ENCODE measurements around the gene POLG2. TPM values are rescaled to one million over a fixed set of nuclear protein-coding genes. Genes with fewer than 3 reads are reported as not detected.

Gene POLG2
- 10 to 100 TPM; 36.0 to 47.3 TPM for total RNA-seq

GRCh38 chr17:64496786-64497564 is at the start of gene POLG2:
Gene POLG2, minus strand, starts transcription at chr17:64497054. Its CDS starts 86 bp downstream, at chr17:64496968.
- Mint-ChIP-seq H3K9me3 (ENCODE audit: low read depth) (no peaks in the 10 kb centered on the region), H3K27me3 (no peaks in the 10 kb centered on the region), H3K4me1 (peaks cover 76% of the 10 kb centered on the region), H3K36me3 (peaks cover 57% of the 10 kb centered on the region), H3K4me3 (peak within 1 kb of the TSS; percentile 96), H3K27ac (peak within 1 kb of the TSS; percentile 95)
- CTCF ChIA-PET = interaction anchor here (0.8 to 11.8 kb wide), 14 partner anchors 9 to 724 kb away, joined by 3 to 308 read pairs (median 3); partner anchors contain the start of genes CCDC47, CEP95 and DDX5
- DNase-seq = peak; percentile 97
- ATAC-seq = peak; percentile 78

GRCh38 chr17:64544742-64545141 is 47.9 kb upstream of the POLG2 start:
- Mint-ChIP-seq H3K27ac (no peak overlapping the region), H3K4me3 (no peak overlapping the region), H3K9me3 (ENCODE audit: low read depth) (no peaks in the 10 kb centered on the region), H3K27me3 (no peaks in the 10 kb centered on the region), H3K36me3 (peaks cover 12% of the 10 kb centered on the region), H3K4me1 (peaks cover 2% of the 10 kb centered on the region)
- DNase-seq (no peak), ATAC-seq (no peak)
- CTCF ChIA-PET = interaction anchor here (0.7 to 2.5 kb wide), 4 partner anchors 11 to 225 kb away, joined by 3 to 7 read pairs (median 4); no protein-coding TSS in a partner anchor

GRCh38 chr17:64540118-64540776 is 43.4 kb upstream of the POLG2 start:
- DNase-seq = no peak
- ATAC-seq = no peak
- Mint-ChIP-seq H3K4me3 (no peak overlapping the region), H3K4me1 (peaks cover 2% of the 10 kb centered on the region), H3K27me3 (no peaks in the 10 kb centered on the region), H3K27ac (no peak overlapping the region), H3K9me3 (ENCODE audit: low read depth) (no peaks in the 10 kb centered on the region), H3K36me3 (peaks cover 34% of the 10 kb centered on the region)
- CTCF ChIA-PET = interaction anchor here (1.2 kb wide), 1 partner anchor 196 kb away, joined by 3 read pairs; no protein-coding TSS in a partner anchor

- CTCF ChIA-PET = interaction anchor here (0.8 to 1.1 kb wide), 2 partner anchors 46 to 198 kb away, joined by 4 to 5 read pairs; no protein-coding TSS in a partner anchor
- no peak for ATAC-seq
- DNase-seq = no peak
- H3K9me3 Mint-ChIP-seq (ENCODE audit: low read depth) = no peaks in the 10 kb centered on the region
- no peaks in the 10 kb centered on the region for H3K27me3 Mint-ChIP-seq
- peaks cover 2% of the 10 kb centered on the region for H3K4me1 Mint-ChIP-seq
- peaks cover 47% of the 10 kb centered on the region for H3K36me3 Mint-ChIP-seq
- peak overlapping the region; percentile 18 for H3K27ac Mint-ChIP-seq
- no peak overlapping the region for H3K4me3 Mint-ChIP-seq
Observed at GRCh38 chr17:64538508-64539130, 41.8 kb upstream of the POLG2 start.

- H3K4me1 Mint-ChIP-seq = peaks cover 2% of the 10 kb centered on the region
- peak overlapping the region; percentile 70 for H3K27ac Mint-ChIP-seq
- CTCF ChIA-PET = interaction anchor here (0.8 to 1.1 kb wide), 2 partner anchors 45 to 63 kb away, joined by 4 to 5 read pairs; no protein-coding TSS in a partner anchor
- no peak overlapping the region for H3K4me3 Mint-ChIP-seq
- no peak for DNase-seq
- peaks cover 50% of the 10 kb centered on the region for H3K36me3 Mint-ChIP-seq
- no peak for ATAC-seq
- H3K27me3 Mint-ChIP-seq = no peaks in the 10 kb centered on the region
- no peaks in the 10 kb centered on the region for H3K9me3 Mint-ChIP-seq (ENCODE audit: low read depth)
Observed at GRCh38 chr17:64537488-64537887, 40.6 kb upstream of the POLG2 start.

GRCh38 chr17:64536913-64537312 is 40.1 kb upstream of the POLG2 start:
- no peaks in the 10 kb centered on the region for H3K27me3 Mint-ChIP-seq
- CTCF ChIA-PET = no interaction called here
- no peaks in the 10 kb centered on the region for H3K9me3 Mint-ChIP-seq (ENCODE audit: low read depth)
- H3K36me3 Mint-ChIP-seq = peaks cover 53% of the 10 kb centered on the region
- H3K4me3 Mint-ChIP-seq = no peak overlapping the region
- no peak overlapping the region for H3K27ac Mint-ChIP-seq
- H3K4me1 Mint-ChIP-seq = peaks cover 2% of the 10 kb centered on the region
- no peak for DNase-seq
- no peak for ATAC-seq

- CTCF ChIA-PET = interaction anchor here (1.5 kb wide), 1 partner anchor 114 kb away, joined by 3 read pairs; no protein-coding TSS in a partner anchor
- H3K4me3 Mint-ChIP-seq = no peak overlapping the region
- DNase-seq (no peak), ATAC-seq (no peak)
- H3K27ac Mint-ChIP-seq = no peak overlapping the region
- H3K36me3 Mint-ChIP-seq = peaks cover 59% of the 10 kb centered on the region
- no peaks in the 10 kb centered on the region for H3K4me1 Mint-ChIP-seq
- H3K9me3 Mint-ChIP-seq (ENCODE audit: low read depth) = no peaks in the 10 kb centered on the region
- H3K27me3 Mint-ChIP-seq = no peaks in the 10 kb centered on the region
Observed at GRCh38 chr17:64535357-64535756, 38.5 kb upstream of the POLG2 start.

GRCh38 chr17:64534187-64534586 is 37.3 kb upstream of the POLG2 start:
- no peak for ATAC-seq
- Mint-ChIP-seq H3K4me3 (no peak overlapping the region), H3K4me1 (no peaks in the 10 kb centered on the region), H3K27ac (no peak overlapping the region), H3K9me3 (ENCODE audit: low read depth) (no peaks in the 10 kb centered on the region), H3K36me3 (peaks cover 64% of the 10 kb centered on the region), H3K27me3 (no peaks in the 10 kb centered on the region)
- no peak for DNase-seq
- CTCF ChIA-PET = interaction anchor here (1.2 to 2.5 kb wide), 3 partner anchors 42 to 115 kb away, joined by 3 to 12 read pairs (median 3); no protein-coding TSS in a partner anchor

GRCh38 chr17:64533784-64534183 is 36.9 kb upstream of the POLG2 start:
- CTCF ChIA-PET = interaction anchor here (1.2 to 2.5 kb wide), 3 partner anchors 43 to 115 kb away, joined by 3 to 12 read pairs (median 3); no protein-coding TSS in a partner anchor
- Mint-ChIP-seq H3K4me1 (no peaks in the 10 kb centered on the region), H3K36me3 (peaks cover 66% of the 10 kb centered on the region), H3K27me3 (no peaks in the 10 kb centered on the region), H3K4me3 (no peak overlapping the region), H3K9me3 (ENCODE audit: low read depth) (no peaks in the 10 kb centered on the region), H3K27ac (no peak overlapping the region)
- ATAC-seq (no peak), DNase-seq (no peak)

GRCh38 chr17:64532409-64532808 is 35.6 kb upstream of the POLG2 start:
- CTCF ChIA-PET = interaction anchor here (2.5 kb wide), 1 partner anchor 113 kb away, joined by 12 read pairs; no protein-coding TSS in a partner anchor
- no peaks in the 10 kb centered on the region for H3K9me3 Mint-ChIP-seq (ENCODE audit: low read depth)

GRCh38 chr17:64531955-64532371 is 35.1 kb upstream of the POLG2 start:
- Mint-ChIP-seq H3K9me3 (ENCODE audit: low read depth) (no peaks in the 10 kb centered on the region), H3K27me3 (no peaks in the 10 kb centered on the region), H3K4me1 (no peaks in the 10 kb centered on the region), H3K4me3 (no peak overlapping the region), H3K36me3 (peaks cover 62% of the 10 kb centered on the region), H3K27ac (no peak overlapping the region)
- no peak for ATAC-seq
- no peak for DNase-seq
- CTCF ChIA-PET = interaction anchor here (0.7 kb wide), 1 partner anchor 14 kb away, joined by 3 read pairs; no protein-coding TSS in a partner anchor

More at GRCh38 chr17:64532409-64532808, 35.6 kb upstream of the POLG2 start:
- no peak for ATAC-seq
- Mint-ChIP-seq H3K4me3 (no peak overlapping the region), H3K27me3 (no peaks in the 10 kb centered on the region), H3K4me1 (no peaks in the 10 kb centered on the region), H3K27ac (no peak overlapping the region), H3K36me3 (peaks cover 63% of the 10 kb centered on the region)
- no peak for DNase-seq

GRCh38 chr17:64529221-64529620 is 32.4 kb upstream of the POLG2 start:
- H3K27me3 Mint-ChIP-seq = no peaks in the 10 kb centered on the region
- no peaks in the 10 kb centered on the region for H3K4me1 Mint-ChIP-seq
- H3K27ac Mint-ChIP-seq = no peak overlapping the region
- DNase-seq = no peak
- ATAC-seq = no peak
- H3K9me3 Mint-ChIP-seq (ENCODE audit: low read depth) = no peaks in the 10 kb centered on the region
- no peak overlapping the region for H3K4me3 Mint-ChIP-seq
- peaks cover 61% of the 10 kb centered on the region for H3K36me3 Mint-ChIP-seq
- CTCF ChIA-PET = interaction anchor here (1.0 kb wide), 1 partner anchor 108 kb away, joined by 3 read pairs; no protein-coding TSS in a partner anchor

GRCh38 chr17:64527914-64528313 is 31.1 kb upstream of the POLG2 start:
- no peak for DNase-seq
- CTCF ChIA-PET = interaction anchor here (1.0 kb wide), 1 partner anchor 107 kb away, joined by 3 read pairs; no protein-coding TSS in a partner anchor

More at GRCh38 chr17:64527914-64528313, 31.1 kb upstream of the POLG2 start:
- H3K9me3 Mint-ChIP-seq (ENCODE audit: low read depth) = no peaks in the 10 kb centered on the region
- H3K27me3 Mint-ChIP-seq = no peaks in the 10 kb centered on the region
- ATAC-seq = no peak
- H3K27ac Mint-ChIP-seq = no peak overlapping the region
- peaks cover 56% of the 10 kb centered on the region for H3K36me3 Mint-ChIP-seq
- no peaks in the 10 kb centered on the region for H3K4me1 Mint-ChIP-seq
- no peak overlapping the region for H3K4me3 Mint-ChIP-seq

Measured in activated CD8-positive, alpha-beta memory T cell treated with anti-CD3 and anti-CD28 coated beads, Interleukin-2, amount 10 ng/mL, durations not matched to agents 7 days and 5 days (primary cell).